Mucosa of descending colon (tissue), 3 donors: ENCODE measurements around the gene RASGRF2. TPM values are rescaled to one million over a fixed set of nuclear protein-coding genes. Genes with fewer than 3 reads are reported as not detected.
"Not testable (repeated sequence)": the region's sequence is repeated elsewhere in the genome, so short reads cannot be mapped to it uniquely, and the experiment has no call there.

ENCODE experiments used
- ATAC-seq: fragments of 200-7000 bp; cut with Tn5 transposase; one replicate; pipeline ENCODE4 v1.9.1; 2020; ENCODE audit warnings: mild to moderate bottlenecking, moderate library complexity
- DNase-seq, 3 donors: peaks; one replicate each; pipeline ENCODE4 v3.0.0-alpha.2; 2020
- H3K36me3 ChIP-seq: fragments of 200-600 bp; one replicate; pipeline ENCODE4 v1.8.0; 2021; ENCODE audit warnings: low read depth, mild to moderate bottlenecking
- H3K4me1 ChIP-seq: fragments of 200-600 bp; one replicate; pipeline ENCODE4 v1.8.0; 2021; ENCODE audit warnings: low read depth, mild to moderate bottlenecking
- H3K4me3 ChIP-seq: fragments of 200-600 bp; one replicate; pipeline ENCODE4 v1.8.0; 2021; ENCODE audit warnings: mild to moderate bottlenecking
- H3K9me3 ChIP-seq: fragments of 200-600 bp; one replicate; pipeline ENCODE4 v1.8.0; 2021; ENCODE audit warnings: mild to moderate bottlenecking
- CTCF ChIP-seq: fragments of 200-600 bp; IDR thresholded peaks from one replicate; pipeline ENCODE4 v1.8.0; 2022; ENCODE audit warnings: antibody characterized with exemption, mild to moderate bottlenecking
- intact Hi-C, 2 donors: fragments of 100-400 bp; cut with DNase I in 1 of 2; cut with micrococcal nuclease in 1 of 2; formaldehyde crosslinking; loops; one replicate each; pipeline versions ENCODE4 v1.11.0 to v1.11.1; 2022; cut with DNase I, micrococcal nuclease
- total RNA-seq, 3 donors: library from RNA; stranded (reverse); fragmentation: NEBNext Ultra II Directional in 2 of 3; extraction: Animal tissue kit (Norgen Biotek cat#: 25700) in 2 of 3; gene quantifications; one replicate each; pipeline versions ENCODE4 v1.2.1 to v1.2.4, GENCODE V29; 2021 to 2023
- donor health status: DM: no; HTN: no; CAD: no; lungs with moderate emphysema.
- donor health status: DM: no; HTN: no; CAD: no.
- donor health status: DM: no; HTN: yes; CAD: no.

The RASGRF2 gene
- total RNA-seq, 3 donors from 2014 or later: 2.0 to 8.0 (median 2.9) TPM

GRCh38 chr5:81253875-81254274, 293.7 kb downstream of the RASGRF2 start:
- Histone ChIP-seq H3K9me3 (no peaks in the 10 kb centered on the region), H3K36me3 (no peaks in the 10 kb centered on the region), H3K4me1 (no peaks in the 10 kb centered on the region), H3K4me3 (no peak overlapping the region)
- no peak for TF ChIP-seq CTCF
- no peak for ATAC-seq
- intact Hi-C loops: no loop called here
- no peak for DNase-seq

- Histone ChIP-seq H3K4me1 (no peaks in the 10 kb centered on the region), H3K9me3 (no peaks in the 10 kb centered on the region), H3K36me3 (no peaks in the 10 kb centered on the region), H3K4me3 (no peak overlapping the region)
- no peak for DNase-seq
- intact Hi-C loops: no loop called here
- no peak for ATAC-seq
- no peak for TF ChIP-seq CTCF
Observed at GRCh38 chr5:81254886-81255559, 294.9 kb downstream of the RASGRF2 start.

- ATAC-seq (no peak), DNase-seq (no peak)
- H3K36me3 ChIP-seq: no peaks in the 10 kb centered on the region
- no peak for TF ChIP-seq CTCF
- H3K4me1 ChIP-seq: no peaks in the 10 kb centered on the region
- peaks cover 6% of the 10 kb centered on the region for H3K9me3 ChIP-seq
- intact Hi-C loops: no loop called here
- no peak overlapping the region for H3K4me3 ChIP-seq
Observed at GRCh38 chr5:81256766-81257165, 296.6 kb downstream of the RASGRF2 start.

- H3K4me1 ChIP-seq, H3K9me3 ChIP-seq, ATAC-seq, H3K36me3 ChIP-seq, H3K4me3 ChIP-seq, DNase-seq, intact Hi-C loops: not testable (repeated sequence)
Observed at GRCh38 chr5:81262796-81263195, 302.6 kb downstream of the RASGRF2 start.

- no peak for ATAC-seq
- intact Hi-C loops: no loop called here
Observed at GRCh38 chr5:81265101-81265500, 304.9 kb downstream of the RASGRF2 start.

More at GRCh38 chr5:81265101-81265500, 304.9 kb downstream of the RASGRF2 start:
- Histone ChIP-seq H3K9me3 (peaks cover 9% of the 10 kb centered on the region), H3K36me3 (no peaks in the 10 kb centered on the region), H3K4me1 (no peaks in the 10 kb centered on the region), H3K4me3 (no peak overlapping the region)
- no peak for DNase-seq
- TF ChIP-seq CTCF: no peak
